HCT116 (cell line): ENCODE results near the gene PRKD3.

Experiments used
- ATF3 ChIP-seq: IDR thresholded peaks from 2 replicates; pipeline ENCODE4 v1.6.1; 2012
- CTCF ChIP-seq, 3 experiments: fragments of 200-600 bp in 1 of 3; sonication (generic) in 1 of 3; IDR thresholded peaks in 2 of 3; conservative IDR thresholded peaks in 1 of 3; 2 replicates each; pipeline ENCODE4 v1.5.1; 2012 to 2017; ENCODE audit warnings: low read depth in 2 of 3, low read length in 2 of 3, antibody characterized with exemption in 1 of 3, borderline replicate concordance in 1 of 3, control low read depth in 1 of 3, mild to moderate bottlenecking in 1 of 3, mixed read lengths in 1 of 3, mixed run types in 1 of 3, moderate library complexity in 1 of 3; ENCODE audit not compliant: insufficient read depth in 1 of 3
- ELF1 ChIP-seq: IDR thresholded peaks from 2 replicates; pipeline ENCODE4 v1.6.1; 2012; ENCODE audit warnings: low read depth, borderline replicate concordance
- EZH2 ChIP-seq: fragments of 200-600 bp; sonication (generic); IDR thresholded peaks from 2 replicates; pipeline ENCODE4 v1.6.1; 2017; ENCODE audit warnings: antibody characterized with exemption, mixed run types
- EZH2phosphoT487 ChIP-seq: fragments of 200-600 bp; IDR thresholded peaks from 2 replicates; pipeline ENCODE4 v1.6.1; 2018; ENCODE audit warnings: antibody characterized with exemption, borderline replicate concordance
- JUND ChIP-seq: IDR thresholded peaks from 2 replicates; pipeline ENCODE4 v1.6.1; 2012
- MAX ChIP-seq: IDR thresholded peaks from 2 replicates; pipeline ENCODE4 v1.6.1; 2012
- POLR2A ChIP-seq: IDR thresholded peaks from 2 replicates; pipeline ENCODE4 v1.7.0; 2011; ENCODE audit warnings: borderline replicate concordance; ENCODE audit not compliant: insufficient read depth, insufficient read length; ENCODE audit errors: extremely low read depth
- POLR2AphosphoS5 ChIP-seq: IDR thresholded peaks from 2 replicates; pipeline ENCODE4 v1.6.1; 2011; ENCODE audit warnings: mild to moderate bottlenecking, low read depth, low read length, moderate library complexity
- RAD21 ChIP-seq: IDR thresholded peaks from 2 replicates; pipeline ENCODE4 v1.6.1; 2012; ENCODE audit warnings: low read depth, mild to moderate bottlenecking
- REST ChIP-seq: IDR thresholded peaks from 2 replicates; pipeline ENCODE4 v1.6.1; 2012; ENCODE audit warnings: low read depth
- SP1 ChIP-seq: IDR thresholded peaks from 2 replicates; pipeline ENCODE4 v1.6.1; 2012; ENCODE audit warnings: low read depth
- TCF7L2 ChIP-seq: IDR thresholded peaks from 2 replicates; pipeline ENCODE4 v1.7.0; 2011; ENCODE audit warnings: borderline replicate concordance, inconsistent platforms; ENCODE audit not compliant: insufficient read depth, insufficient read length; ENCODE audit errors: extremely low read depth
- ZNF274 ChIP-seq: fragments of 200-500 bp; sonication (Bioruptor generic); IDR thresholded peaks from 2 replicates; pipeline ENCODE4 v1.6.1; 2014; ENCODE audit warnings: mild to moderate bottlenecking, low read depth, low read length, inconsistent platforms

- TF ChIP-seq CTCF (IDR thresholded peaks at IDR 0.05 in 2 of 3, conservative IDR thresholded peaks at IDR 0.05 in 1 of 3; ENCODE audit: borderline replicate concordance in 1 of 3, insufficient read depth in 1 of 3, low read depth in 2 of 3, low read length in 2 of 3) = no peak
- TF ChIP-seq EZH2 = no peak
- TF ChIP-seq MAX = no peak
- TF ChIP-seq POLR2A = no peak
- no peak for TF ChIP-seq ELF1
- TF ChIP-seq SP1 = no peak
- no peak for TF ChIP-seq EZH2phosphoT487
- no peak for TF ChIP-seq JUND
- no peak for TF ChIP-seq POLR2AphosphoS5
- no peak for TF ChIP-seq REST
- TF ChIP-seq ZNF274 = no peak
- TF ChIP-seq ATF3 = no peak
- no peak for TF ChIP-seq RAD21
- no peak for TF ChIP-seq TCF7L2
Measured at GRCh38 chr2:37326285-37326684, 1.7 kb upstream of the PRKD3 start.
